Measurements from ENCODE around the gene MCM8.

Gene MCM8

DNA sequence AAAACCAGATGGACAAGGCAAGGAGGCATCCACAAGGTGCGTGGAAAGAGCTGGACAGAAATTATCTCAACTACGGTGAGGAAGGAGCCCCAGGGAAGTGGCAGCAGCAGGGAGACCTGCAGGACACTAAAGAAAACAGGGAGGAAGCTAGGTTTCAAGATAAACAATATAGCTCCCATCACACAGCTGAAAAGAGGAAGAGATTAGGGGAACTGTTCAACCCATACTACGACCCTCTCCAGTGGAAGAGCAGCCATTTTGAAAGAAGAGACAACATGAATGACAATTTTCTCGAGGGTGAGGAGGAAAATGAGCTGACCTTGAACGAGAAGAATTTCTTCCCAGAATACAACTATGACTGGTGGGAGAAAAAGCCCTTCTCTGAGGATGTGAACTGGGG lies 27.0 kb upstream of the MCM8 start:
- Histone ChIP-seq H3K4me2 (no peak overlapping the region), H3K27me3 (no peaks in the 10 kb centered on the region), H3K4me1 (no peaks in the 10 kb centered on the region), H4K20me1 (no peaks in the 10 kb centered on the region), H3K36me3 (no peaks in the 10 kb centered on the region), H3K4me3 (no peak overlapping the region), H3K9me3 (no peaks in the 10 kb centered on the region), H3K27ac (no peak overlapping the region), H3K9ac (no peak overlapping the region)
- no peak for TF ChIP-seq Cebpa-rat (IDR thresholded peaks at IDR 0.05)

DNA sequence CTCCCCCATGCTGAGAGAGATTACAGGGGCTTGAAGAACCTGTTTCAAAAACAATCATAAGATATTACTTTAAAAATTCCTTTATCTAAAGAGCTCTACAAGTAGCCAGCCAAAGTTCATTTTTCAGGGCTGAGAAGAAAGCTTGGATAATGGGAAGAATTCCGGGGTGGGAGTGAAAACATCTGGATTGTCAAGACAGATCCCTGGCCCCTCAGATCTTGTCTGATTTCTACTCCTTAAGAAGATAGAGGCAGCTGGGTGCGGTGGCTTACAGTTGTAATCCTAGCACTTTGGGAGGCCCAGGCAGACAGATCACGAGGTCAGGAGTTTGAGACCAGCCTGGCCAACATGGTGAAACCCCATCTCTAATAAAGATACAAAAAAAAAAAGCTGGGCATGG lies 24.9 kb upstream of the MCM8 start:
- H3K9me3 ChIP-seq, result no peaks in the 10 kb centered on the region
- no peak overlapping the region for H3K27ac ChIP-seq
- TF ChIP-seq Cebpa-rat (IDR thresholded peaks at IDR 0.05), result no peak

DNA sequence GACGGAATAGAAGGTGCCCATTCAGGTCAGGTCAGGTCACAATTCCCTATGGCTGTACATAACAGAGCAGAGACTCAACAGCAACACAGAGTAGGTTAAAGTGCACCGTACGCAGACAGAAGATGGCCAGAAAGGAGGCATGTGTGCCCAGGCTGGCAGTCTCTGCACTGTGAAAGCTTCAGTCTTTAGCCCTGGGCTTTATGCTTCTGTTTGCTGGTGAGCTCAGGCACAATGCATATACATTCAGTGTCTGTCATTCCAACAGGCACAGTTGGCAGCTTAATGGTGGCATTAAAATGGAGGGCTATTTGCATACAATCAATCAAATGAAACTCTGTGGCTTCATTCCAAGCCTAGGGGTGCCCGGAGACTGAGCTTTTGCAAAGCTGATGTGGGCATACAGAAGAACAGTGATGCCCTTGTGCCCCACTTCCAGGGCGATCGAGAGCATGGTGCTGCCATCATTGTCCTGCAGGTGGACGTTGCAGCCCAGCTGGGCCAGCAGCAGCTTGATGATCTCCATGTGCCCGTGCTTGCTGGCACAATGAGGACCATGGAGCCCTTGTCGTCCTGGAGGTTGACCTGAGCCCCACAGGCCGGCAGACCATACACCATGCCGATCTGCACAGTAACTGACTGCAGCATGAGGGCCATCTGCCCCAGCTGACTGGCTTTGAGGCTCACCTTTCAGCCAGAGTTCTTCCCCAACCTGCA lies 22.5 kb upstream of the MCM8 start:
- no peaks in the 10 kb centered on the region for H3K4me1 ChIP-seq
- H4K20me1 ChIP-seq, result no peaks in the 10 kb centered on the region
- H3K27me3 ChIP-seq, result no peaks in the 10 kb centered on the region
- H3K4me3 ChIP-seq, result no peak overlapping the region
- H3K36me3 ChIP-seq, result no peaks in the 10 kb centered on the region
- no peak for TF ChIP-seq Cebpa-rat (IDR thresholded peaks at IDR 0.05)
- no peaks in the 10 kb centered on the region for H3K9me3 ChIP-seq
- no peak overlapping the region for H3K9ac ChIP-seq
- H3K4me2 ChIP-seq, result no peak overlapping the region
- no peak overlapping the region for H3K27ac ChIP-seq

More for the DNA sequence above, 24.9 kb upstream of the MCM8 start:
- no peaks in the 10 kb centered on the region for H3K4me1 ChIP-seq
- H3K4me3 ChIP-seq, result no peak overlapping the region
- H3K36me3 ChIP-seq, result no peaks in the 10 kb centered on the region
- no peak overlapping the region for H3K4me2 ChIP-seq
- H3K27me3 ChIP-seq, result no peaks in the 10 kb centered on the region
- no peaks in the 10 kb centered on the region for H4K20me1 ChIP-seq
- no peak overlapping the region for H3K9ac ChIP-seq

DNA sequence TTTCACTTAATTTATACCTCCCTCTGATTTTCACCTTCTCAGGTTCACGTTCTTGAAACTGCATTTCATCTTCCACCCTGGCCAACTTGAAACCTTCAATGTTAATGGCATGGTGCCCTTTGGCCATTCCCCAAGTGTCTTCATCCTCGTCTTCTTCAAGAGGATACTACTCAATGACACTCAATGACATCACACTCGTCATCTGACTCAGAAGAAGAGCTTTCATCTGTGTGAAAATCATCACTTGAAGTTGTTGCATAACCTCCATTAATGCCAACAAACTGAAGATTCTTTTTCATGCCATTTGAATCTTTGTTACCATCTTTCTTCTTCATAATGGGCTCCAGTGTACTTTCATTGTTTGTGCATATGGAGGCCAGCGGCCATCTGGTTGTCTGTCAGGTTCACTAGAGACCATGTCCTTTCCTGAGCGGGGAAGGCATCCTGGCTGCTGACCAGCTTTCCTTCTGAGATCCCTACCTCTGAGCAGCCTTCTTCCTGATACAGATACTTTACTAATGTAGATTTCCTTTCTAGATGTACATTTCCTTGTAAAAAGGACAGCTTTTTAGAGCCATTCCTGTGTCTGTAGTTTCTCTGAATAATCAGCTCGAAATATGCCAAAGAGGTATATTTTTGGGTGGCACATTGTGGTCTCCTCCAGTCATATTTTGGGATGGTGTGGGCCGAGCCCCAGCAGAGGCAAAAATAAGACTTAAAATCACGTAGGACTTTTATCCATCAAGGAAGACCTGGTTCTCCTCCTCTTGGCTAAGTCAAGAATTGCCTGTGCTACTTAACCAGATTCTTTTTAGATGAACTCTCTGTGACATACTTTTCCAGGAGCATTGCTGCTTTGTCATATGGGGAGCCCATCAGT lies 21.4 kb upstream of the MCM8 start:
- H3K9ac ChIP-seq, result no peak overlapping the region
- H3K4me3 ChIP-seq, result no peak overlapping the region
- no peak overlapping the region for H3K27ac ChIP-seq
- peaks cover 8% of the 10 kb centered on the region for H3K4me1 ChIP-seq
- no peaks in the 10 kb centered on the region for H3K9me3 ChIP-seq
- no peaks in the 10 kb centered on the region for H3K36me3 ChIP-seq
- no peak for TF ChIP-seq Cebpa-rat (IDR thresholded peaks at IDR 0.05)
- H4K20me1 ChIP-seq, result no peaks in the 10 kb centered on the region
- H3K27me3 ChIP-seq, result no peaks in the 10 kb centered on the region
- no peak overlapping the region for H3K4me2 ChIP-seq

DNA sequence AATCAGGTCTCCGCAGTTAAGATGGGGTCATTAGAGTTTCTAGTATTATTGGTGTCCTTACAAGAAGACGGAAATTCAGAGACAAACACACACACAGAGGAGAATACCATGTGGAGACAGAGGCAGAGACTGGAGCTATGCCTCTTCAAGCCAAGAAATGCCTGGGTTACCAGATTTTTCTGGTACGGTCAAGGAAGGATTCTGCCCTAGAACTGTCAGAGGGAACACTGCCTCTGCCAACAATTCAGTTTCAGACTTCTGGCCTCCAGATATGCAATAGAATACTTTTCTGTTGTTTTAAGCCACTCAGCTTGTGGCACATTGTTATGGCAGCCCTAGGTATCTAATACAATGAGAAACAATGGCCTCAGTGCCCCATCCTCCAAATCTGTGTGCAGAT lies 19.0 kb upstream of the MCM8 start:
- no peak overlapping the region for H3K4me3 ChIP-seq
- no peak overlapping the region for H3K27ac ChIP-seq
- no peak for TF ChIP-seq Cebpa-rat (IDR thresholded peaks at IDR 0.05)
- peaks cover 13% of the 10 kb centered on the region for H3K4me1 ChIP-seq
- 0 out of 2 replicates have a peak, but pooled peaks cover 1% of the 10 kb centered on the region for H3K36me3 ChIP-seq
- H3K9ac ChIP-seq, result no peak overlapping the region
- no peaks in the 10 kb centered on the region for H3K9me3 ChIP-seq
- H3K4me2 ChIP-seq, result no peak overlapping the region
- no peaks in the 10 kb centered on the region for H3K27me3 ChIP-seq
- H4K20me1 ChIP-seq, result no peaks in the 10 kb centered on the region

DNA sequence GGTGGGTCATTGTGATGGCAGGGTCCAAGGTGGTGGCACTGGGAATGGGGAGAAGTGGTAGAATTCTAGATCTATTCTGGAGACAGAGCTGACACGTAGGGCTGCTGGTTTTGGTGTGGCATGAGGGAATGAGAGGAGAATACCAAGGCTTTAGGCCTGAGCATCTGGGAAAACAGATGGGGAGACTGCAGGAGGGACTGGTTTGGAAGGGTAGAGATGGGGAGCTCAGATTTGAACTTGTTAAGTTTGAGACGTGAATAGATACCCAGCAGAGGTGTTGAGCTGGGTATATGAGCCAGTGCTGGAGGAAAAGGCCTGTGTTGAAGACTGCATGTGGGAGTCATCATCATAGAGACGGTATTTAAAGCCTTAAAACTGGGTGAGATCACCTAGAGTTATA lies 17.7 kb upstream of the MCM8 start:
- Histone ChIP-seq H3K36me3 (peaks cover 15% of the 10 kb centered on the region; the same call in 1 of the 2 replicates), H3K9ac (no peak overlapping the region), H3K4me1 (peaks cover 13% of the 10 kb centered on the region), H3K4me3 (no peak overlapping the region), H4K20me1 (no peaks in the 10 kb centered on the region), H3K4me2 (no peak overlapping the region), H3K9me3 (no peaks in the 10 kb centered on the region), H3K27ac (no peak overlapping the region), H3K27me3 (no peaks in the 10 kb centered on the region)
- TF ChIP-seq Cebpa-rat (IDR thresholded peaks at IDR 0.05), result no peak

DNA sequence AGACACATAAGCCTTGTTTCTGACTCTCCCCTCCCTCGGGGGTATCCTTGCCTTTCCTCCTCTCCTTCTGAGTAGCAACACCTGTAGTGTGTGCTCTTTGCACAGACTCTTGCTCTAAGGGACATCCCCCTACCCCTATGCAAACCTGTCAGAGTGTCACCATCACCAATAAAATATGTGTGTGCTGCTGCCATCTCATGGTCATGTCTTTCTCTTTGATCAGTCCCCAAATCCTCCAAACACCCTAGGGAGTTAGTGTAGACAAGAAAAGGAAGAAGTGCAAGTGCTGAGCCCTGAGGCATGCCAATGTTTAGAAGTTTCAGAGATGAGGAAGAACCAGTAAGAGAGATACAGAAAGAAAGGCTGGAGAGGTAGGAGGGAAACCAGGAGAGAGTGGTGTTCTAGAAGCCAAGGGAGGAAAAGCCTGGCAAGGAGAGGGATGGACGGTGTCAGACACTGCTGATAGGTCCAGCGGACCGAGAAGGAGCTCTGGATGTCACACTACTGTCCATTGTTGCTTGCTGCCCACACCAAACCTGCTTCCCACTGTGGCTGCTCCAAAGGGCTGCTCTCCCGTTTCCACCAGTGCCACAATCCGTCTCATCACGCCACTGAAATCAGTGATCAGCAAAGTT lies 16.5 kb upstream of the MCM8 start:
- Histone ChIP-seq H3K4me3 (no peak overlapping the region), H3K27me3 (no peaks in the 10 kb centered on the region), H4K20me1 (no peaks in the 10 kb centered on the region), H3K9ac (no peak overlapping the region; the same call in 1 of the 2 replicates), H3K27ac (no peak overlapping the region), H3K4me2 (peak overlapping the region; percentile 56), H3K4me1 (peaks cover 13% of the 10 kb centered on the region), H3K9me3 (no peaks in the 10 kb centered on the region), H3K36me3 (peaks cover 25% of the 10 kb centered on the region)
- no peak for TF ChIP-seq Cebpa-rat (IDR thresholded peaks at IDR 0.05)

DNA sequence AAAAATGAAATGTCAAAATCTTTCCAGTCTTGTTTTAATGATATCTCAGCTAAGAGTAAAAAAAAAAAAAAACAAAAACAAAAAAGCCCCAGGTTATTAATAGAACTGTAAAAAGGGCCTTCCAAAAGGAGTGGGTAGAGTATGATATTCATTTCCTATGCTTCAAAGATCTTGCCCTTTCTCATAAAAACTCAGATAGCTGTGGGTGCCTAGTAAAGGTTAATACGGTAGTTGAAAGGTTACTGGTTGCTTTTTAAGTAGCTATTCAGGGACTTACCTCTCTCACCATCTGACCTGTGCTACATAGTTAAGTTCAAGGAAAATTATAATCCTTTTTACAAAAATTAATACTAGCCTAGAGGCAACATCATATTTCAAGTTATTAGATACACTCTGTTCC lies 15.1 kb upstream of the MCM8 start:
- Histone ChIP-seq H3K27ac (no peak overlapping the region), H3K4me2 (no peak overlapping the region), H3K9ac (no peak overlapping the region), H3K4me3 (no peak overlapping the region), H3K36me3 (peaks cover 40% of the 10 kb centered on the region), H3K27me3 (no peaks in the 10 kb centered on the region), H3K9me3 (no peaks in the 10 kb centered on the region), H3K4me1 (peaks cover 13% of the 10 kb centered on the region), H4K20me1 (no peaks in the 10 kb centered on the region)
- TF ChIP-seq Cebpa-rat (IDR thresholded peaks at IDR 0.05), result no peak

DNA sequence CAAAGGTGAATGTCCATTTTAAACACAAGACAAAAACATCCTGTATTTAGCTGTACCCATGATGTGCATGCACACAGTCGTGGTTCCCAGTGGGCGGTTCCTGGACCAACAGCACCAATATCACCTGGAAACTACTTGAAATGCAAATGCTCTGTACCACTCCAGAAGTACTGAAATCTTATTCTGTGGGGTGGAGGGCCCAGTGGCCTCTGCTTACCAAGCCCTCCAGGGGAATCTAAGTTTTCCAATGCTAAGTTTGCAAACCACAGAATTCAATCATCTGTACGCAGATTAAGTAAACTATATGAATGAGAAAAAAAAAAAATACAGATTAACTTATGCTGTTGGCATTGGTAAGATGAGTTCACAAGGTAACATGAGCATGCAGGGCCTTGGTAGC lies 14.2 kb upstream of the MCM8 start:
- no peaks in the 10 kb centered on the region for H3K9me3 ChIP-seq
- no peak overlapping the region for H3K4me2 ChIP-seq
- no peaks in the 10 kb centered on the region for H3K27me3 ChIP-seq
- no peaks in the 10 kb centered on the region for H4K20me1 ChIP-seq
- TF ChIP-seq Cebpa-rat (IDR thresholded peaks at IDR 0.05), result no peak
- no peak overlapping the region for H3K27ac ChIP-seq
- peaks cover 13% of the 10 kb centered on the region for H3K4me1 ChIP-seq
- no peak overlapping the region for H3K9ac ChIP-seq
- H3K4me3 ChIP-seq, result no peak overlapping the region
- H3K36me3 ChIP-seq, result peaks cover 48% of the 10 kb centered on the region

All from BLaER1 (cell line).